ENCODE results near the gene BIRC7.

- TF ChIP-seq CTCF (conservative IDR thresholded peaks at IDR 0.05; ENCODE audit: low read length) (no peak), EZH2phosphoT487 (IDR thresholded peaks at IDR 0.05; ENCODE audit: borderline replicate concordance, low read depth, low read length) (no peak)
These were observed 21.2 kb upstream of the BIRC7 start for GRCh38 chr20:63214514-63214913.

Measured in OCI-LY7 (cell line).